Cerebellar nuclear complex (tissue), 1 donor: Measurements from ENCODE around the gene DDR2.

Experiments
- DNase-seq, 2 experiments: peaks; one replicate each; lab custom pipeline; 2025; lab: John Stamatoyannopoulos, UW

DDR2 gene

DNA sequence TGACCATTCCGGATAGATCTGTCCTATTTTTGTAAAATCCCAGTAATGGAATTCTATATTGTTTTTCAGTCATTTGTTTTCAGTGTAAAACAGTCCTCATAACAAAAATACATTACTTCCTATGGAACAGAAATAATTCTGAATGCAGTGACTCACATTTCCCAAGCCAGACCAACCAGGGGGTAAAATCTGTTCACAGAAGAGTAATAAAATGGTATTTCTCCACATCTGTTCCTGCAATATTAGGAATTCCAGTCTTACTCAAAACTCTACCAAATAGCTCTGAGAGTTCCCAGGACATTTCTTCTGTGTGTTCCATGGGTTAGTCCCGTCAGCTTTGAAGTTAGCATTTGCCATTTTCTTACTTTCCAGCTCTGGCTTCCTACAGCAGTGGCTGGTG is 2.6 kb upstream of the DDR2 start:
- no peak for DNase-seq

DNA sequence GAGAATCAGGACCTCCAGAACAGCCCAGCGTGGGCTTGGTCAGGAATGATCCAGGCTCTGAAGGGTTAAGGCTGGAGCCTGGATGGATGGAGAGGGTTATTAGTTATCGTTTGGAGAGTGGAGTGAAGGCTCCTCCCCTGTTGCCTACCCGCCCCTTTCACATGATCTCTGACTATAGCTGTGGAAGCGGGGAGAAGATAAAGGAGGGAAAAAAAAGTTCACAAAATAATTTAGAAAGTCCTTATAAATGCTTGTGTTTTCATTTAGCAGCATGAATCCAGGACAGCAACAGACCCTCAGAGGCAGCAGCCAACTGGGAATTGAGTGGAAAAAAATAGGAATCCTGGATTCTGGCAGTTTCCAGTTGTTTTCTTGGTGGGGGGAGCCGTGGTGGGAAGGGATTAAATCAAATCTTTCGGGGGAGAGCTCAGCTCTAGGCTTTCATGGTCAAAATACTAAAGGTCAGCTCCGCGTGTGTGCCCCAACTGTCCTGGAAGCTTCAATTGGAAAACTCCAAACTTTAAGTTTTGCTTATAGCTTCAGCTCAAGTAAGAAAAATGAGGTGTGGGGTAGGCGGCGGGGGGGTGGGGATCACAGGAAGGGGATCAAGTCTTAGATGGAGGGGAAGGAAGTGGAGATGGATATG is 595 bp upstream of the DDR2 start:
- no peak for DNase-seq

DNA sequence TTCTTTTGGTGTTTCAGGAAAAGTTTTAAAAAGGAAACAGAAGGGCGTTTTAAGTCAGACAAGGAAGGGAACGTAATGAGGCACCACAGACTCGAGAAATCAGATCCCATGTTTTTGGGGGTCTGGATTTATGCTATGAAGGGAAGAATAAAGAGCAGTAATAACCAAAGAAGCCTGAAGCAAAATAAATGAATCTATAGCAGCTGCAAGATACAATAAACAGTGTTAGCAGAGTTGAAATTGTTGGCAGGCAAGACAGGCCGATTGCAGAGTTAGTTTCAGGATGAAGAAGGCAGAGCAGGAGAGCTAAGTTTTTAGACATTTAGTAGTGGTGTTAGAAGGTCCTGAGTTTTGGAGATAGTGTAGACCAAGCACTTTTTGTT is 425 bp downstream of the DDR2 start:
- DNase-seq: no peak

DNA sequence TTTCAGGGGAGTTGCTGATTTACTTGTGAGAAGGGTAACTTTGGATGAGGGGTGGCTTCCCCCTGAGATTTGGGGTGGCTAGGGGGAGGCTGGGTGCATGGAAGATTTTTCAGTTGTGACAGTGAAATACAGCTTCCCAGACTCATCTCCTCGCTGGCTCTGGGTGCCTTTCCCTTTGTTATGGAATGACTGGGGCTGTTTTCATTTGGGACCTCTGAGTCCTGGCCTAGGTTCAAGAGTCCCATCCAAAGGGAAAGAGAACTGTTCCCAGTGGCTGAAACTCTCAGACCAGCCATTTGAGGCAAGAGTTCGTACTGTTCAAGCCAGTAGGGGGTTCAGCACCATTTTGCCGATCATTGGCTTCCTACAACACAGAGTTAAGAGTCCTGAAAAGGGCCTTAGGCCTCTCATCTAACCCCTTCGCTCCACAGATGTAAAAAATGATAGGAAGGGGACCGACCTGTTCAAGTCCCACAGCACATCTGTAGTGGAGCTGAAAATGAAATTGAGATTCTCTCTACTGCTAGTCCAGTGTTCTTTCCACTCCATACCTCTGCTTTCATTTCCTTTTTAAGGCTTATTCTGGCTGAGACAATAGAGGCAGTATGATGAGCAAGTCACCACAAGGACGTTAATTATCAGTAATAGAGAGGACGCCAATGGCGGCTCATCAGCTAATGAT is 958 bp downstream of the DDR2 start:
- no peak for DNase-seq

DNA sequence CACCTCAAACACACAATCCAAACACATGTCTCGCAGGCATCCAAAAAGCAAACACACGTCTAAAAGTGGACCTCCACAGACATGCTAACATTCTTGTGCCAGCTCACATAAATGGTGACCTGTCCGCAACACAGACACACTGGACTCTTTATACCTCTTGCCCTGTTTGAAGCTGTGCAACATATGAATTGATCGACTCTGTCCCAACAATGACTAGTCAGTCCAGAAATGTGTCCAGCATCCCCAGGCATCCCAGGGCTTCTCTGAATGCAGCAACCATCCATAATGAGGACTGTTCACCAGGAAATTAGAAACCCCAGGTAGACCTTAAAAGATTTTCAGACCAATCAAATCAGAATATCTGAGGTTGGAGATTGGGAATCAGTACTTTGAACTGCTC is 3.2 kb downstream of the DDR2 start:
- no peak for DNase-seq

DNA sequence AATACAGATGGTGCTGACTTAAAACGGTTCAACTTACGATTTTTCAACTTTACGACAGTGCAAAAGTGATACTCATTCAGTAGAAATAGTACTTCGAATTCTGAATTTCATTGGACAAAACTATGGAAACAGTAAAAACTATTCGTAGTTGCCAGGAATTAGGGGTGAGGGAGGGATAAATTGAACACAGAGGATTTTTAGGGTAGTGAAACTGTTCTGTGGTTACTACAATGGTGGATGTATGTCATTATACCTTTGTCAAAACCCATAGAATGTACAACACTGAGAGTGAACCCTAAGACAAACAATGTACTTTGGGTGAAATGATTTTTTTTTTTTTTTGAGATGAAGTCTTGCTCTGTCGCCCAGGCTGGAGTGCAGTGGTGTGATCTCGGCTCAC is 7.5 kb downstream of the DDR2 start:
- no peak for DNase-seq

DNA sequence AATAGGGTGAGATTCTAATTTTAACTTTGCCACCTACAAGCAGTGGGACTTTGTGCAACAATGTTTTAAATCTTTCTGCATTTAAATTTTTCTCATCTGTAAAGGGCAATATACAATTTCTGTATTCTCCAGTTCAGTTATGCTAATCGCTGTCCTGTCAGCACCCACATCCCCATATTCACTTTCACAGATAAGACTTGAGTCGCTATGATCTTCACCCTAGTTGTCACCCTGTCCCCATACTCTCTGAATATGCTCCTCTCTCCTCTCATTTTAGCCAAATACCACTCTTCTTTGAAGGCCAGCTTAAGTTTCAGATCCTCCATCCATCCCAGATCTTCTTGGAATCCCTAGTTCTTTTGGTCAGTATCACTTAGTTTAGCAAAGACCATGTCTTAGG is 8.8 kb downstream of the DDR2 start:
- no peak for DNase-seq

DNA sequence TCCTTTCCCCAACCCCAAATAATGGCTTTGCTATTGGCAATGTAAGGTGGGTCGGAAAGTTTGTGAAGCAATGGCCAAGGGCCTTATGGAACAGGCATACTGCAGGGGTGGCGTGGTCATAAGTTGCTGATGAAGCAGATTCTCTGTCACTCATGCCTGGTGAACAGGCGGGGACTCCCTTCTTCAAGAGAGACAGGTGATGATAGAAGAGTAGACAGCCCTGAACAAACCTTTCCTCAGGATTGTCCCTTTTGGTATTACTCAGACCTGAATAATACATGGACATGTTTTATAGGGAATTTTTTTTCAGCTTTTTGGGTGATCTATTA is 12.7 kb downstream of the DDR2 start:
- DNase-seq: no peak

DNA sequence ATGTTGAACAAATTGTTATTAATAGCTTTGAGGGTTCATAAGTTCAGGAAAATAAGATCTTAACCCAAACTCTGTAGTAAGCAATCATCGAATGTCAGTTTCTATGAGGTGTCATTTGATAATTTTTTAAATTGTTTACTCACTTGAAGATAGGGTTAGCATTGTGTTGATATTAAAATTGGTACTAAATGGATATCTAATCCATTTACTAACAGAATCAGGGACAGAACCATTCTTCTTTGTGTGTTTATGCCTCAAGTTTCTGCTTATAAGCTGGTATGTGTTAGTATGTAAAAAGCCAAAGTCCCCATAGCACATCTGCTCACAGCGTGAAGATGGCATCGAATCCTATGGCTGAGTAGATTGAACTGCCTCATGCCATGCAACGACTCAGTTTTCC is 13.4 kb downstream of the DDR2 start:
- DNase-seq: no peak

DNA sequence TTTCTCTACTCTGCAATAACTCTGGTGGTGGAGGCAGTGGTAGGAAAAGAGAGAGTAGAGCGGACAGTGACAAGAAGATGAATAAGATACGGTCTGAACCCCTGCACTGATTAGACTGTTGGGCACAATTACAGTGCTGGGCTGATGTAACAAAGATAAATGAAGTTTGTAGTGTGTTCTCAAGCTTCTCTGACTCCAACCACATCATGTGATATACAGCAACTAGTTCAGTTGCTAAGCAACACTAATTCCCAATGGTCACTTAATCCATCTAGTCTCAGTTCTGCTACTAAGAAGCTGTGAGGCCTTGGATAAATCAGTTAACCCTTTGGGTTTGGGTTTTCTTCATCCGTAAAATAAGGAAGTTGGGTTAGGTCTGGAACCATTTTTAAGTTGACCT is 17.3 kb downstream of the DDR2 start:
- DNase-seq: no peak

DNA sequence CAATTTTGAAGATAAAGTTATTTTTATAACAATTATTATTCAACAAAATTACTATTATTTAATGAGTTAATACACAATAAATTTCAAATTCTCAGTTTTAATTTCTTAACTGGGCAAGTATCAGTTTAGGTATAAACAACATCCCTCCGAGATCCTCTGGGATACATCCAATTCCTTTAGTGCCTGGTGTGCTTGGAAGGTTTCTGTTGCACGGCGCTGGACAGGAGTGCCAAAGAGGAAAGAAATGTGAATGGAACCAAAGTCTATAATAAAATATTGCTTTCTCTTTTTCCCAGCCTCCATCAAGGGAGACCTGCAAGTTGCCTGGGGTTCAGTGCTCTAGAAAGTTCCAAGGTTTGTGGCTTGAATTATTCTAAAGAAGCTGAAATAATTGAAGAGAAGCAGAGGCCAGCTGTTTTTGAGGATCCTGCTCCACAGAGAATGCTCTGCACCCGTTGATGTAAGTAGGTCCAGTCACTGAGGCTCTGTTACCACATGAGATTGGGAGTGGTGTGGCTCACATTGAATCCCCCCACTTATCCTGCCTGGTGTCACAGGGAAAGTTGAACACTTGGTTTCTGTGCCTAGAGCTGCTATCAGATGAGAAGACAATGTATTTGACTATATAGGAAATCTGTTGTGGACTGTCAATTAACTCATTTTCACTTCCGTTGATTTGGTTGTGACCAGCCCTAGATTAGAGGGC is 22.8 kb downstream of the DDR2 start:
- no peak for DNase-seq

DNA sequence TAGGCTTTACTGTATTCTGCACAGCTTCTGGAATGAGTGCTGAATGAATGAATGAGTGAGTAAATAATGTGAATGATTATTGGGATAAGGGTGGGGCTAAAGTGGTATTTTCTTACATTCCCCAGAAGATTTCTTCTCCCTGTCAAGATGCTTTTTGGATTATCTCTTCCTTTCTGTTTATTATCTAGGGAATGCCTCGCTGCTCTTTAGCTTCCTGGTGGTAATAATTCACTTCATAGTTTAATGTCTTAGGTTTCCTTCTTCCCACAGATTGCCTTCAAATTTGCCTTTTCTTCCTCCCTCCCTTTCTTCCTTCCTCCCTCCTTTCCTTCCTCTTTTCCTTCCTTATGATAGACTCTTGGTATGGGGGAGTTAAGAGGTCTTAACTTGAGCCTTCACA is 24.0 kb downstream of the DDR2 start:
- DNase-seq: no peak

DNA sequence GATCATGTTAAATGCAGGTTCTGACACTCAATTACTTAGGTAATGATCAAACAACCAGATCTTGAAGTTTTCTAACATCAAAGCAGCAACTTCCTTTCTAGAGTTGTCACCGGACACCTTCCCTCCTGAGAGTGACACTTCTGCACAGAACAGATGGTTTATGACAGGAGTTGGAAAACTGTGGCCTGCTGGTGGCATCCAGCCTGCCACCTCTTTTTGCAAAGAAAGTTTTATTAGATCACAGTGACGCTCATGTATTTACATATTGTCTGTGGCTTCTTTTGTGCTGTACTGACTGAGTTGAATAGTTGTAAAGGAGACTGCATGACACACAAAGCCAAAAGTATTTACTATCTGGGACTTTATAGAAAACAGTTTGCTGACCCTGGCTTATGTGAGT is 28.3 kb downstream of the DDR2 start:
- DNase-seq: no peak

DNA sequence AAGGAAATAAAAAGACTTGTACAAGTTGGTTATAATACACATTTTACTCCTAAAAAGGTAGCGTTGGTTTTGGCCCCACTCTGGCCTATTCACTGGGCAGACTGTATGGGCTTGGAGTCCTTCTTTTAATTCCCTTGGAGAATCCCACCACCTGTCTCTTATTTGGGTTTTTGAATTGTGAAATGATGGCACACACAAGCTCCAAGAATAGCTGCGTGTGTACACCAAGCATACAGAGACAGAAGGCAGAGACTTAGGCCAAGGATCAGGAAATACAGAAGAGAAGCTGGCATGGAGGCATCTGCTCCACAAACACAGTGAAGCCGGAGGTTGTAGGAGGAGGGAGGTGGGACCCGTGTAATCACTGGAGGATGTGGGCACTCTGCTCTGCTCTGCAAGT is 29.1 kb downstream of the DDR2 start:
- no peak for DNase-seq

DNA sequence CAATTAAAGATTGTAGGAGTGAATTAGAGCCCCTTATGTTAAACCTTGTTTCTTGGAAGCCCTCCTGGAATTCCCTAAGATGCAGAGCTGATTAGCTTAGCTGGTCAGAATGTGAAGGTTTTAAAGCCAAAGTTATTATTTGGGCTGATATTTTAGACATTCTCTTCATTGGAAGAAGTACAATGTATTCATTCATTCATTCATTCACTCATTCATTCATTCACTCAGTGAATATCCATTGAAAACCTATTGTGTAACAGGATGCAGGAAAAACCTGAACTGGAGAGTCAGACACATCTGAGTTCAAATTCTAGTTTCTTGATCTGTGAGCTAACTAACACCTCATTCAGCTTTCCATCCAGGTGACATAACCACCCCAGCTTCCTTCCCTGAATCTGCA is 29.7 kb downstream of the DDR2 start:
- no peak for DNase-seq

DNA sequence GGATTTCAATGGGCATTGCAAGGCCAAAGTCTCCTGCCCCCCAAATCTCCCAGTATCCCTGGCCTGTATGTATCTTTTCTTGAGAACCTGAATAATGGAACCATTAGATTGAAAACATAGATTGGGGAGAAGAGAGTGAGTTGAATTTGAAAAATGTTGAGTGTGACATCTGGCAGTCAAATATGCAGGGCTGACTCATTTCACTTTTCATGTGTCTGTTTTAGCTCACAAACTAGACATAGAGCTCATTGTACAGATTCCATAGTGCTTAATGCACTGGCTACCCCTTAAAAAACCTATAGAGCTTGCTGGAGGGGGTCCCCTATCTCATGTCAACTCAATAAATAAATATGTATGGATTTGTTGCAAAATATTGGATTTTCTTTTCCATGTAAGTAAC is 30.8 kb downstream of the DDR2 start:
- DNase-seq: no peak

DNA sequence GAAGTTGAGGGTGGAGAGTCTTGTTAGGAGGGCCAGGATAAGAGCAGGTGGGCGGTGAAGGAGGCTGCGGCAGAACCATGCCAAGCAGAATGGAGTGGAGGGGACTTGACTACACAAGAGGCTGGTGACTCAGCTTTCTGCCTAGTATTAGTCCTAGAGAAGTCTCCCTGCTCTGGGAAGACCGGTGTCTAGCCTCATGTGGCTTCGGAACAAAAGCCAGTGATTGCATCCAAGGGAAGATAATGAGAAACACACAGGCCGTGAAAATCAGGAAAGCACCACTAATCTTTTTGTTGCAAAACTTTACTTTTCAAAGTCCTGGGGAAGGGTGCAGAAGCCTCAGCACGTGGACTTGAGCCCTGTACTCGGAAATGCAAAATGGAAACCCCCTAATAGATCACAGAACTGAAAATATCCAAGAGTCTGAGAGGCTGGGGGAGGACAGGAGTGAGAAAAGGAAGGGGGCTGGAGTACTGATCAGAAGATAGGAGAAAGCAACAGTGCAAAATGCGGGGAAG is 31.4 kb downstream of the DDR2 start:
- DNase-seq: no peak

DNA sequence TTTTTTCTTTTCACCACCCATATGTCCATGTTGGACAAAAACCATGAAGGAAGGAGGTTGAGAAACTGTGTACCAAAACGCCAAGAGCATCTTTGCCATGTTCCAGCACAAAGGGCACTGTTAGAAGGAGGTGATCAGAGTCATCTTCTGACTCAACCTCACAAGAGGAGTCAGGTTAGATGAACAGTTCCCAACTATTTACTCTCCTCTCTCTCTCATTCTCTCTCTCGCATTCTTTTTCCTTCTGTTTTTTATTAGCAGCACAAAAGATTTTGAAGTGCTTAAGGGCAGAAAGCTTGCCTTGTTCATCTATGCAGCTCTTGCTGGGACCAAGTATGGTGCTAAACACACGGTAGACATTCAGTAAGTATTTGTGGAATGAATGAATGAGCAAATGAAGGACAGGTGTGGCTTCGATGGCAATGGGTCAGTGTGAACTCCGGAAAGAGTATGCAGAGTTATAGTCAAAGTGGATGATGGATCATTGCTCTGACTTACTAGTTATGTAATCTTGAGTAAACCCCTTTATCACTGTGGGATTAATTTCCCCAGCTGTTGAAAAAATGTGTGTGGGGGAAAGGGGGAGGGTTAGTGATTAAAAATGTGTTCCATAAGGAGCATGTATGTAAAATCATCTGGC is 33.9 kb downstream of the DDR2 start:
- no peak for DNase-seq

DNA sequence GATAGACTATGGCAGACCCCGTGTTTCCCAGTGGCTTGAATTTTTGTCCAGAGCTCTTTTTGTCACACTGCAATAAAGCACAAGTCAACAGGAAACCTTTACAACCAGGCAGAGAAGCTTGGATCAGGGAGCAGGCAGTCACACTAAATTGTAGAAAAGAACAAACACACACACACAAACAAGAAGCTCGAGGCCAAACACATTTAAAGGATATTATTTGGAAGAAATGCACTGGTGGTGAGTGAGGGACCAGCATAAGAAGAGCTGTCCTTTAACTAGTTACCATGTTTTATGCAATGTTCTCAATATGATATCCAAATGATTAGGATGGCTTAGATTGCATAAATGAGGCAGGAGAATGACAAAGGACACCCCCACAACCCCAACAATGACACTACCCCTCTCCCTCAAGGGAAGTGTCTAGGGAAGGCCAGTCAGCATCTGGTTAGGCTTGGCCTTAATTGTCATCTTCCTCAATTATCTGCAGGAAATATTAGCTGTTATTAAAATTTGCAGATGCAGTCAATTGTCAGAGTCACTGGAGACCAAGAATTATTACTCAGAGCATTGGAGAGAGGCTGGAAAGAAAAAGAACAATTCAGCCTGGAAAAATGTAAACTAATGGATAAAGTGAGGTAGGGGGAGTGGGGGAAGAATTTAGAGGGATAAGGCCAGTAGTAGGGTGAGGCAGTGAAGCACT is 35.3 kb downstream of the DDR2 start:
- DNase-seq: no peak

DNA sequence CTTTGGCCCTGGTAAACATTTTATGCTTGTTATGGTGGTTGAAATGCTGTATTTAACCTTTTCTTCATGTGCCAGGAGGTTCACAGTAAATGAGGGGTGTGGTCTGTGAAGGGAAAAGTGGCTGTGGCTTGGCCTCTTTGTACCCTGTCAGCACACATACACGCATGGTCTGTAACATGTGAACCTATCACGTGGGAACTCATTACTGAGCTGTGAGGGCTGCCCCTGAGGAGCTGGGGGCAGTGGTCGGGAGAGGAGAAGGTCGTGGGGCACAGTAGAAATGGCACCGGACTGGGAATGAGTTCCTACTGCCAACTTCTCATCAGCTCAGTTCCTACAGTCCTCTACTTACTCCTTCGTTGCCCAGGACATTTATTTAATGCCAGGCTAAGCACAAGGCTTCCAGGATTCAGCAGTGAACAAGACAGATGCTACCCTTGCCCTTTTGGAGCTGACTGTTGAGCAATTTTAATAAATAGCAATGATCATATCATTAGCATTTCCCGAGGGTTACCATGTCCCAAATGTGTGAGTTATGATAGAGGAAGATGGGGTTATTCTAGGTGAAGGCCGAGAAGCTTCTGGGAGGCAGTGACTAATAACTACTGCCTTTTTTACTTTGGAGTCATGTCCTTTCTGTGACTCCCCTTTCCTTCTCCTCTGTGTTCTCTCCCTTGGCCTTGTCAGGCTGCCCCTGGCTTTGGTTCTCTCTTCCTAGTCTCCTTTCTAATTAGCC is 38.8 kb downstream of the DDR2 start:
- no peak for DNase-seq

DNA sequence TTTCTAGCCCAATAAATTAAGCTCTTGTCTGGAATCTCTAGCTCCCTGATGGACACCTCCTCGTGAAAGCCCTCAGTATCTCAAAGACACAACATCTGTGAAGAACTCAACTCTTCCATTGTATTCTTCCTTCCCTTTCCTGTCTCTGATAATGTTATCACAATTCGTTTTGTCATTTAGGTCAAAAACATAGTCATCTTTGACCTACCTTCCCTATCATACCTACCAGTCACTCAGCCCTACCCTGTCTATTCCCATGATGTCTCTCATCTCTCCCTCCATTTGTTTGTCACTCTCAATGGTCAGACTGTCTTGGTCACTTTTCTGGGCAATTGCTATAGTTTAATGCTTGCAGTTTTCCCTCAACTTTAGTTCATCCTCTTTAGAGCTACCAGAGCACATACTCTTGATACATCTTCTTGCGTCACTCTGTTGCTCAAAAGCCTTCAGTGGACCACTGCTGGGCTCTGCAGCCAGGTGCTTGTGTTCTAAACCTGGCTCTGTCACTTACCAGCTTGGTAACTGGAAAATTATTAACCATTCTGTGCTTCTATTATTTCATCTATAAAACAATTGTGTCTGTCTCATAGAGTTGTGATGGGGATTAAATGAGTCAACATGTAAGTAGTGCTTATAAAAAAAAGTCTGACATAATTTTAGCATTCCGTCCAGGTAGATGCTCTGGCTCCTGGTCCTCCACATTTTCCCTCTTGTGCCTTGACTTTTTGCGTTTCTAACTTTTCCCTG is 39.6 kb downstream of the DDR2 start:
- no peak for DNase-seq
